ENCODE data around the gene PSMB9. TPM values are rescaled to one million over a fixed set of nuclear protein-coding genes. Genes with fewer than 3 reads are reported as not detected.

Gene PSMB9
- polyA plus RNA-seq, 1 donor from 2014 or later, result not detected

- H3K9me2 ChIP-seq (ENCODE audit: insufficient read depth, low read length), result no peaks in the 10 kb centered on the region
- peak overlapping the region; percentile 74 for H3K4me3 ChIP-seq (ENCODE audit: low read length)
- H4K20me1 ChIP-seq (ENCODE audit: insufficient read depth), result no peaks in the 10 kb centered on the region
- no peak overlapping the region for H3K4me2 ChIP-seq (ENCODE audit: low read length)
- H3K79me2 ChIP-seq (replicated peaks; ENCODE audit: insufficient read depth, low read length), result no peaks in the 10 kb centered on the region
- H3K27ac ChIP-seq (ENCODE audit: low read length), result no peak overlapping the region
- H3K27me3 ChIP-seq (ENCODE audit: insufficient read depth, low read depth, low read length), result peaks cover 10% of the 10 kb centered on the region
- H3K9ac ChIP-seq (ENCODE audit: low read length), result peak overlapping the region; percentile 66
- TF ChIP-seq EP300 (conservative IDR thresholded peaks at IDR 0.05; ENCODE audit: poor library complexity, severe bottlenecking) (no peak), EZH2 (IDR thresholded peaks at IDR 0.05; ENCODE audit: borderline replicate concordance, insufficient read depth, low read length, poor library complexity, severe bottlenecking) (no peak), POLR2AphosphoS5 (IDR thresholded peaks at IDR 0.05) (no peak)
- H2AFZ ChIP-seq (ENCODE audit: low read depth, low read length), result no peak overlapping the region
- H3K36me3 ChIP-seq (ENCODE audit: insufficient read depth, low read length), result no peaks in the 10 kb centered on the region
- no peaks in the 10 kb centered on the region for H3F3A ChIP-seq (ENCODE audit: insufficient read depth, low read length, poor library complexity, severe bottlenecking)
- H3K9me3 ChIP-seq (ENCODE audit: low read length), result no peaks in the 10 kb centered on the region
These were observed 16.3 kb upstream of the PSMB9 start for GRCh38 chr6:32837651-32838113.

- TF ChIP-seq MXI1 (conservative IDR thresholded peaks at IDR 0.05; ENCODE audit: poor library complexity, severe bottlenecking) (peak; percentile 33), POLR2AphosphoS5 (IDR thresholded peaks at IDR 0.05) (no peak), SMC3 (conservative IDR thresholded peaks at IDR 0.05; ENCODE audit: poor library complexity) (peak; percentile 86), EP300 (conservative IDR thresholded peaks at IDR 0.05; ENCODE audit: poor library complexity, severe bottlenecking) (no peak), RAD21 (conservative IDR thresholded peaks at IDR 0.05) (peak; percentile 80), TAF1 (IDR thresholded peaks at IDR 0.05; ENCODE audit: low read depth) (no peak), CTCF (IDR thresholded peaks at IDR 0.05; ENCODE audit: poor library complexity, severe bottlenecking) (peak; percentile 97), REST (IDR thresholded peaks at IDR 0.05; ENCODE audit: borderline replicate concordance) (peak; percentile 35), EZH2 (IDR thresholded peaks at IDR 0.05; ENCODE audit: borderline replicate concordance, insufficient read depth, low read length, poor library complexity, severe bottlenecking) (no peak)
- Histone ChIP-seq H3K9ac (ENCODE audit: low read length) (peak within 1 kb of the TSS; percentile 66), H3K4me3 (ENCODE audit: low read length) (peak within 1 kb of the TSS; percentile 74), H3K9me3 (ENCODE audit: low read length) (no peaks in the 10 kb centered on the region), H3K27me3 (ENCODE audit: insufficient read depth, low read depth, low read length) (peaks cover 17% of the 10 kb centered on the region), H3K79me2 (replicated peaks; ENCODE audit: insufficient read depth, low read length) (no peaks in the 10 kb centered on the region), H2AFZ (ENCODE audit: low read depth, low read length) (peak within 1 kb of the TSS; percentile 25), H3K9me2 (ENCODE audit: insufficient read depth, low read length) (no peaks in the 10 kb centered on the region), H3K36me3 (ENCODE audit: insufficient read depth, low read length) (no peaks in the 10 kb centered on the region), H3K4me2 (ENCODE audit: low read length) (no peak within 1 kb of the TSS), H3K27ac (ENCODE audit: low read length) (peak within 1 kb of the TSS; percentile 31), H3F3A (ENCODE audit: insufficient read depth, low read length, poor library complexity, severe bottlenecking) (no peaks in the 10 kb centered on the region), H4K20me1 (ENCODE audit: insufficient read depth) (no peaks in the 10 kb centered on the region)
These were observed 15.7 kb upstream of the PSMB9 start, which contains the start of gene TAP2 for GRCh38 chr6:32838114-32838958. TAP2 (minus strand) TSS chr6:32838739; CDS start chr6:32838233, 506 bp downstream.

All from neural cell (in vitro differentiated cells).